Measurements from ENCODE around the gene R3HDM2.

R3HDM2 gene

GRCh38 chr12:57465747-57466505 lies 35.1 kb upstream of the R3HDM2 start:
- no peak for DNase-seq

DNA sequence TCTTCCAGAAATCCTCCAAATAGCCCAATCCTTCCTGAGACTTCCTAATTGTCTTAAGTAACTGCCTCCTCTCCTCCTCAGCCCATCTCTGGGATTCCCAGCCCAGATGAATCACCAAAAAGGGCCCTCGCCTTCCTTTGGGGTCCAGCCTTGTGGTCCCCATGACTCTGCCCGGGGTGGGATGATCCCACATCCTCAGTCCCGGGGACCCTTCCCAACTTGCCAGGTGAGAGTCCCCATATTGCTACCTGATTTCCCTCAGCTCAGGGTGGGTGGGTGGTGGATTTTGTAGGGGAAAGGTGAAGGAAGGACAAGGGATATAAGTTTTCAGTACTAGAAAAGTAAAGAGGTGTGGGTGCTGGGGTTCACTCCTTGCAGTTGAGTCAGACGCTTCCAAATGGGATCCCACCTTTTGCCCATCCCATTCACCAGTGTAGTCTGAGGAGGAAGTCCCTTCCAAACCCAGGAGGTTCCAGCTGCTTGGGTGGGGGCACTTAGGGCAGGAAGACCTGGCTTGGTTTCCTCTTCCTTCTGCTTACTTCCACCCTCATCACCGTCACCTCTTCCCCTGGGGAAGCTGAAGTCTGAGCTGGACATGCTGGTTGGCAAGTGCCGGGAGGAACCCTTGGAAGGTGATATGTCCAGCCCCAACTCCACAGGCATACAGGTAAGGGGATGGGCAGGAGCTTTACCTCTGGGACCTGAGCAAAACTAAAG lies 34.3 kb upstream of the R3HDM2 start:
- no peak for DNase-seq

DNA sequence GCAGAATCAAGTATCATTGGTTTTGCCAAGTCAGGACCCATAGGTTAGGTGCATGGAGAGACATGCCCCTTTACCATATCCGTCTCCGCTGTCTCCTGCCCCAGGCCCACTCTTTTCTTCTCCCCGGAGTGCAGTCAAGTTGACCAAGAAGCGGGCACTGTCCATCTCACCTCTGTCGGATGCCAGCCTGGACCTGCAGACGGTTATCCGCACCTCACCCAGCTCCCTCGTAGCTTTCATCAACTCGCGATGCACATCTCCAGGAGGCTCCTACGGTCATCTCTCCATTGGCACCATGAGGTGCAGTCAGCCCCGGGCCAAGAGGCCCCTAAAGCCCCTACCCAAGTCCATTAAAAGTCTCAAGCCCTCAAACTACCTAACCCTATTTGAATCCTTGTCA lies 33.7 kb upstream of the R3HDM2 start:
- DNase-seq, result no peak

DNA sequence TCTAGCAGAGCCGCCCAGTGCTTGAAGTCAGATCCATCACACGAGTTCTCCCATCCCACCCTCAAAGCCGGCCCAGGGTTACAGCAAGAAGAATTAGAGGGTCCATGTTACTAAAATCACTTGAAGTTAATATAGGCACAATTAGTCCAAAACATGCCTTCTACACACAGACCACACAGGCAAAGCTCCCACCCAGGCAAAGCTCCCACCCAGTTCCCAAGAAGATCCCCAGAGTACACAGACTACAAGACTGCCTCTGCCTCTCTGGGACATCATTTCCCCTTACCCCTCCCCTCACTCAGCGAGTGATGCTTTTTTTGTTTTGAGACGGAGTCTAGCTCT lies 32.0 kb upstream of the R3HDM2 start:
- DNase-seq, result no peak

GRCh38 chr12:57462251-57462911 lies 31.5 kb upstream of the R3HDM2 start:
- peak; percentile 60 for DNase-seq

- no peak for DNase-seq
Measured at GRCh38 chr12:57461917-57462250, 31.0 kb upstream of the R3HDM2 start.

GRCh38 chr12:57461276-57461916 lies 30.6 kb upstream of the R3HDM2 start:
- DNase-seq, result no peak

- no peak for DNase-seq
Measured at GRCh38 chr12:57460841-57461275, 30.0 kb upstream of the R3HDM2 start.

- DNase-seq, result no peak
Measured at GRCh38 chr12:57460468-57460784, 29.6 kb upstream of the R3HDM2 start.

DNA sequence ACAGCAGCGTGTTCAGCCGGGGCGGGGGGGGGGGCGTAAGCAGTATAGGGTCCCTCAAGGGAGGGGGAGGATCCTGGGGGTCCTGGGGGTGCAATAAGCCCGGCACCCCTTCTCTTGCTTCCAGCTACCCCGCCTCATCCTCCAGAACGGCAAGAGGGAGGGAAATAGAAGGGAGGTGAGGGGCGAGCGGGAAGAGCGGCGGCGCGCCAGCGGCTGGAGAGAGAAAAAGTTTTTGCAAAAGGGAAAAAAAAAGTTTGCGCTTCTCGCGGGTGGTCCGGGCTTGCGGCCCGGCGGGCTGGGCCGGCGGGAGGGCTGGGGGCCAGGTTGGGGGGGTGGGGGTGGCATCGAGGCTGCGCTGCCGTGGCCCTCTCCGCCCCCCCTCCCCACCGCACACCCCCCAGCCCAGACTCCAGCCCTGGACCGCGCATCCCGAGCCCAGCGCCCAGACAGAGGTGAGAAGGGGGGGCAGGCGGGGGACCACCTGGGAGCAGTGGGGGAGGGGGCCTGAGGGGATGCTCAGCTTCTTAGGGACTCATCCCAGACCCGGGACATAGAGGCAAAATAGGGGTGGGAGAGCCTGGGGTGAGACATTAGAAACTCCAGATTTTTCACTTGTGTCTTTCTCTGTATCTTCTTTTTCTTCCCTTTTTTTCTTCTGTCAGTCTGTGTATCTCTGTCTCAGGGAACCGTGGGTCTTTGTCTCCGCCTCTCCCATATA lies 29.1 kb upstream of the R3HDM2 start, which contains the start of gene GLI1:
TSS of gene GLI1 (plus strand) at position 36 of the 718 bp plus-strand sequence. CDS start 3,907 bp downstream, outside the sequence.
- no peak for DNase-seq

GRCh38 chr12:57459055-57459749 lies 28.4 kb upstream of the R3HDM2 start:
- peak; percentile 90 for DNase-seq

DNA sequence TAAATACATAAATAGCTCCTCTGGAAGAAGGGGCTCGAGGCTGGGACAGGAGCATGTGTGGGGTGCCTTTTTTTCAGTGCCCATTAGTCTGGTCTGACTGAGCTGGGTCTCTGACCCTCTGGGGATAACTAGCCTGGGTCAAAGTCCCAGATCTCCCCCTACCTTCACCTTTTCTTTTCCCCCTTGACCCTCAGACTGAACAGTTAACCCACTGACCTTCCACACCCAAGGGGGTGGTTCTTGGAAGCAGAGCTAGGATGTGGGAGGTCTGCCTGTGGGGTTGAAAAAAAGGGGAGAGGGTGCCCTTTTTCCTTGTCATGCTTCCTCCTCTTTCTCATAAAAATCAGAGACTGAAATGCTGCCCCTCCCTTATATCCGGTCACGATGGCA lies 27.8 kb upstream of the R3HDM2 start:
- no peak for DNase-seq

DNA sequence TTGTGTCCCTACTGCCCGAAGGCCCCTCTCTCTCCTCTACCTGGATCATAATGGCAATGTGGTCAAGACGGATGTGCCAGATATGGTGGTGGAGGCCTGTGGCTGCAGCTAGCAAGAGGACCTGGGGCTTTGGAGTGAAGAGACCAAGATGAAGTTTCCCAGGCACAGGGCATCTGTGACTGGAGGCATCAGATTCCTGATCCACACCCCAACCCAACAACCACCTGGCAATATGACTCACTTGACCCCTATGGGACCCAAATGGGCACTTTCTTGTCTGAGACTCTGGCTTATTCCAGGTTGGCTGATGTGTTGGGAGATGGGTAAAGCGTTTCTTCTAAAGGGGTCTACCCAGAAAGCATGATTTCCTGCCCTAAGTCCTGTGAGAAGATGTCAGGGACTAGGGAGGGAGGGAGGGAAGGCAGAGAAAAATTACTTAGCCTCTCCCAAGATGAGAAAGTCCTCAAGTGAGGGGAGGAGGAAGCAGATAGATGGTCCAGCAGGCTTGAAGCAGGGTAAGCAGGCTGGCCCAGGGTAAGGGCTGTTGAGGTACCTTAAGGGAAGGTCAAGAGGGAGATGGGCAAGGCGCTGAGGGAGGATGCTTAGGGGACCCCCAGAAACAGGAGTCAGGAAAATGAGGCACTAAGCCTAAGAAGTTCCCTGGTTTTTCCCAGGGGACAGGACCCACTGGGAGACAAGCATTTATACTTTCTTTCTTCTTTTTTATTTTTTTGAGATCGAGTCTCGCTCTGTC lies 26.1 kb upstream of the R3HDM2 start:
- DNase-seq, result no peak

DNA sequence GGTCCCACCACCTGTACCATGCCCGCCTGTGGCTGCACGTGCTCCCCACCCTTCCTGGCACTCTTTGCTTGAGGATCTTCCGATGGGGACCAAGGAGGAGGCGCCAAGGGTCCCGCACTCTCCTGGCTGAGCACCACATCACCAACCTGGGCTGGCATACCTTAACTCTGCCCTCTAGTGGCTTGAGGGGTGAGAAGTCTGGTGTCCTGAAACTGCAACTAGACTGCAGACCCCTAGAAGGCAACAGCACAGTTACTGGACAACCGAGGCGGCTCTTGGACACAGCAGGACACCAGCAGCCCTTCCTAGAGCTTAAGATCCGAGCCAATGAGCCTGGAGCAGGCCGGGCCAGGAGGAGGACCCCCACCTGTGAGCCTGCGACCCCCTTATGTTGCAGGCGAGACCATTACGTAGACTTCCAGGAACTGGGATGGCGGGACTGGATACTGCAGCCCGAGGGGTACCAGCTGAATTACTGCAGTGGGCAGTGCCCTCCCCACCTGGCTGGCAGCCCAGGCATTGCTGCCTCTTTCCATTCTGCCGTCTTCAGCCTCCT lies 25.4 kb upstream of the R3HDM2 start:
- no peak for DNase-seq

GRCh38 chr12:57455374-57456144 lies 24.7 kb upstream of the R3HDM2 start:
- no peak for DNase-seq

GRCh38 chr12:57454566-57455373 lies 23.9 kb upstream of the R3HDM2 start, which contains the start of gene INHBE:
Gene INHBE, plus strand, starts transcription at chr12:57455307. Its CDS starts 230 bp downstream, at chr12:57455537.
- DNase-seq, result no peak

GRCh38 chr12:57454213-57454565 lies 23.3 kb upstream of the R3HDM2 start:
- DNase-seq, result no peak

GRCh38 chr12:57452937-57453509 lies 22.2 kb upstream of the R3HDM2 start:
- peak; percentile 43 for DNase-seq

Measured in NCI-H2227 treated with DMSO at 0.1 percent for 48 hours (cell line).